HG03469 (cell line): ENCODE measurements around the gene ZNF74.

Source experiments
- ATAC-seq: cut with Tn5 transposase; IDR thresholded peaks from one replicate; pipeline ENCODE4 v1.9.1; 2021; ENCODE audit warnings: mild to moderate bottlenecking, moderate library complexity, moderate number of reproducible peaks; ENCODE audit not compliant: unreplicated experiment

Gene ZNF74

DNA sequence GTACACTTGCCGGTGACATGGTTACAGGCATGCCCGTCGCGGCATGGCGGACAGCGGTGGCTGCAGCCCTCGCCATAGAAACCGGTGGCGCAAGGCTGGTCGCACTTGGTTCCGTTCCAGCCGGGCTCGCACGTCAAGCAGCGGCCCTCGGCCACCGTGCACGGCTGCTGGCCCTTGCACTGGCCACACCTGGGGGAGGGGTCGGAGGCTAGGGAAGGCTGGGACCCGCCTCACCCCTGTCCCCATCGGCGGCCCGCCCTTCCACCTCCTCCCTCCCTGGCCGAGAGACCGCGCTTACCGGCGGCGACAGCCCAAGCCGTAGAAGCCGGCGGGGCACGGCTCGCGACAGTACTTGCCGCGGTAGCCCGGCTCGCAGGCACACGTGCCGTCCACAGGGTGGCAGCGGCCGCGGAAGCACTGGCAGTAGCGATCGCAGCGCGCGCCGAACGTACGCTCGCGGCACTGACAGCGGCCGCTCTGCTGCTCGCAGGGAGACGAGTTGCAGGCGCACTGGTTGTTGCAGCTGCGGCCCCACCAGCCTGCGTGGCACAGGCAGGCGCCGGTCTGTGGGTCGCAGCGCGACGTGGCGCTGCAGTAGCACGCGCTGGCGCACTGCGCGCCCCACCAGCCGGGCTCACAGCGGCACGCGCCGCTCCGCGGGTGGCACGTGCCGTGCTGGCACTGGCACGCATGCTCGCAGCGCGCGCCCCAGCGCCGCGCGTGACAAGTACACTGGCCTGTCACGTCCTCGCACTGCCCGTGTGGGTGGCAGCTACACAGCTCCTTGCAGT, 37.0 kb downstream of the ZNF74 start:
- ATAC-seq = no peak

DNA sequence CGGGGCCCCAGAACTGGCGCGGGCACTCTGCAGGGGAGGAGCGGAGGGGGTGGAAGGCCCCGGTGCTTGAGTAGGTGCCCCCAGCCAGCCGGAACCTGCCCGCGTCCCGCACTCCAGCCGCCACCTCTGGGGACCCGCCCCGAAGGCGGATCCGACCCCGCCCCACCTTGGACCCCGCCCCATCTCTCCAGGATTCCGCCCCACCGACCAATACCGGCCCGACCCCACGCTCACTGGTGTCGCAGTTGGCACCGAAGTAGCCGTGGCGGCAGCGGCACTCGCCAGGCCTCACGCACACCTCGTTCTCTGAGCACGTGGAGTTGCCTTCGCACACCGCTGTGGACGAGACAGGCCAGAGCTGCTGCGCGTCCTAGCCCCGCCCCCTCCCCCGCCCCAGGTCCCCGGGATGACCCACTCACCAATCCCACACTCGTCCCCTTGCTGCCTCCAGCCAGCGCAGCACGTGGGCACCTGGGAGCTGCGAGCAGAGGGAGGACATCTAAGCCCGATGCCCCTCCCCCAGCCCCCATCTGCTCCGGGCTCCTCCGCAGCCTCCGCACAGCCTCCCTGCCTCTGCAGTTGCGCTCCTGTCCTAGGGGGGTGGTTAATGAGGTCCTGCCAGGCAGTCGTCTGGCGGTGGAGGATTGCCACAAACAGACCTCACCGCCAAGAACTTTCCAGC, 37.7 kb downstream of the ZNF74 start:
- no peak for ATAC-seq

DNA sequence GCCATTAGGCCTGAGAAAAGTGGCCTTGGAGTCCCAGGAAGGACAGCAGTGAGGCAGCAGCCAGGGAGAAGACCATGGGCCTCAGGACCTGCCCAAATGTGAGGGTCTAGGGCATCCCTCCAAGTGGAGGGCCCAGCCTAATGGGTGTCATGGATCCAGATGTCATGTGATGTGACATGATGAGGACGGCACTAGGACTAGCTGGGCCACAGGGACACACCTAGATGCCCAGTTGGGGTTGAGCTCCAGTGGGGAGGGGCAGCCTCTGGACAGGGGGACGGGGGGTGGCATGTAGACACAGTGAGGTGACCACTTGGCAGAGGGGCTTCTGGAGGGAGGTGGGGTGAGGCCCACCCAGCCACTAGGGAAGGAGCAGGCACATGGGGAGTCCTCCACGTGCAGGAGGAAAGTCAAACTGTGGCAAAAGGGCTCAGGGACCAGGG, 38.3 kb downstream of the ZNF74 start:
- ATAC-seq = no peak

DNA sequence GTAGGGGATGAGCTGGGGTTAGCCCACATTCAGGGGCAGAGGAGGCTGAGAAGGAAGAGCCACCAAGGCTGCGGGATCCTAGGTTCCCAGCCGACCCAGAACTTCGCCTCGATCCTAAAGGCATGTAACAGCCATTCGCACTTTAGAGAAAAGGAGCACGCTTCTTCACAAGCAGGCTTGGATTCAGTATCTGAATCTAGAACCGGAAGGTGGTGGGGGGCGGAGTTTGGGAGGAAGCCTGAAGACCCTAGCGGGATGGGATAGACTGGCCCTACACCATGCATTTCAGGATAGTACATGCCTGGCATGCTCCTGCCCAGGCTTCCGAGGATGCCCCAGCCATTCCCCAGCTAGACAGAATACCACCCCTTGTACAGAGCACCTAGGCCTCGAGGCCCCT, 39.2 kb downstream of the ZNF74 start:
- no peak for ATAC-seq

DNA sequence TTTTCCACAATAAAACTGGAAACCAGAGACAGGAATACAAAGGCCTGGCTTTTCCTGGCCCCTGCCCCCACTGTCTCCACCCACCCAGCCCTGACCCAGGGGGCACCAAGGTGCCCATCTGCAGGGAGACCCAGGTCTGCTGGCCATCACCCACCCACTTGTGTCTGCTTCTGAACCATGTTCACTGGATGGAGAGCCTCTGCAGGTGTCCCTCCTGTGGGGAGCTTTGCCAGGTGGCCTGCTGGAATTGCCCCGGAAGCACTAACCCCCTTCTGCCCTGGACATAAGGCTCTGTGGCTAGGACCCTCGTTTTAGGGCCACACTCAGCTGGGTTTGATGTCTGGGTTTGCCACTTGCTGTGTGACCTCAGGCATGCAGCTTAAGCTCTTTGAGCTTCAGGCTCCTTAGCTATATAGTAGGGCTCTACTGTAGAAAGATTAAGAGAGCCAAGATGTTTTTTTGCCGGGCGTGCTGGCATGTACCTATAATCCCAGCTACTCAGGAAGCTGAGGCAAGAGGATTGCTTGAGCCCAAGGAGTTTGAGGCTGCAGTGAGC, 39.8 kb downstream of the ZNF74 start:
- no peak for ATAC-seq

DNA sequence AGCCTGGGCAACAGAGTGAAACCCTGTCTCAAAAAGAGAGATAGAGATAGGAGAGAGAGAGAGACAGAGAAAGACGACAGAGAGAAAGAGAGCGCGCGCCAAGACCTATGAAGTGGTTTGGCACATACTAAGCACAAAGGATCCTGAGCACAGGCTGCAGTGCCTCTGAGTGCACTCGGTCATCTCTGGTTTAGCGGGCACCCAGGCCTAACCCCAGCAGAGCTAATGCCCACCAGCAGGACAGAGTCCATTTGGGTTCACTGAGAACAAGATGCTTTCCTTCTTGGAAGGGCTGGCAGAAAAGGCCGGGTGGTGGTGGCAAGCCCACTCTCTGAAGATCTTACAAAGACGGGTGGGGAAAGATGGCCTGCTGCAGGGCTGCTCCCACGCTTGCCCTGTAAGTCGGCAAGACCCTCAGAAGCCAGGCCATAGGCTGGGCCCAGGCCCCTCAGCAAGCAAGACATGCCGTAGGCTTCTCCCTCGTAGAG, 40.4 kb downstream of the ZNF74 start:
- no peak for ATAC-seq

DNA sequence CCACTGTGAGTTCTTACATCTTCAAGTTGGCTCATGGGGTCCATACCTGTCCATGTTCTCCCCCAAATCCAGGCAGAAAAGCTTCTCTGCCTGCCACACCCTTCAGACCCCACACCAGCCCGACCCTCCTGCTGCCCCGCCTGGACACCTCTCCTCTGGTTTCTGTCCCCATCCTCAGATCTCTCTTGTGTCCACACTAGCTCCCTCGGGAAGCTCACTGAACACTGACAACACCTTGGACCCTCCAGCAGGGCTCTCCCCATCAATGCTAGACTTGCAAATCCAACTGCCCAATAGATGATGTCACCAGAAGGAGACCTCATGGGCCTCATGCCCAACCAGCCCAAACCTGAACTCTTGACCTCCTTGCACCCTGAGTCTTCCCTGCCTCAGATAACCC, 40.8 kb downstream of the ZNF74 start:
- no peak for ATAC-seq

DNA sequence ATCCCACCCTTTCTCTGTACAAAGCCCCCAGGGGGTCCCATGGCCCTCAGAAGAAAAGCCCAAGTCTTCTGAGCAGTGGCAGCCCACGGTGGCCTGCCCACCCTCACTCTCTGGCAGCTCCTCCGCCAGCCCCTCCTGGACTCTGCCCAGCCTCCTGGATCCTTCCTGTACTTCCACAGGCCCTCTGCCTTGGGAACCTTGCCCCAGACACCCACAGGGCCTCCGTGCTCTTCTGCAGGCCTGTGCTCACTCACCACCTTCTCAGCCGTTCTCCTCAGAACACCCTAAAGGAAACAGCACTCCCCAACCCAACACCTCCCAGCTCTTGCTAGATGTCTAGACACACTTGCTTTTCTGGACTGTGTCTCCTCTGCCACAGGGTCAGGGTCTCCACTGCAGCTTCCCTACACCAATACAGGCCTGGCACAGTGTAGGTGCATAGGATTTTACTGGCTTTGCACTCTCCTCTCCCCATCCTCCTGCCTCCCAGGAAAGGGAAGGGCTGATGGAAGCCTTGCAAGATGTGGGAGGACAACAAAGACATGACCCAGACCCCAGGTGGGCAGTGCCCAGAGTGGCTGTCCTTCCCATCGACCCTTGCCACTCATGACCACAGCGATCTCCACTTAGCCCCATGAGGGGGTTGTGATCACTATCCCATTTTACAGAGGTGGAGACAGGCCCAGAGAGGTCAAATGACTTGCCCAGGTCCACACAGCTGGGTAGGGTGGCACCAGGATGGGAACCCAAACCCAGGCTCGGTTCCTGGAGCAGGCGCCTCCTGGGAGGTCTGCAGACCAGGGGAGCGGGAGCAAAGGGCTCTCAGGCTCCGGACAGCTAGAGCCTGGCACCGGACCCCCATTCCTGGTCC, 41.7 kb downstream of the ZNF74 start:
- no peak for ATAC-seq

DNA sequence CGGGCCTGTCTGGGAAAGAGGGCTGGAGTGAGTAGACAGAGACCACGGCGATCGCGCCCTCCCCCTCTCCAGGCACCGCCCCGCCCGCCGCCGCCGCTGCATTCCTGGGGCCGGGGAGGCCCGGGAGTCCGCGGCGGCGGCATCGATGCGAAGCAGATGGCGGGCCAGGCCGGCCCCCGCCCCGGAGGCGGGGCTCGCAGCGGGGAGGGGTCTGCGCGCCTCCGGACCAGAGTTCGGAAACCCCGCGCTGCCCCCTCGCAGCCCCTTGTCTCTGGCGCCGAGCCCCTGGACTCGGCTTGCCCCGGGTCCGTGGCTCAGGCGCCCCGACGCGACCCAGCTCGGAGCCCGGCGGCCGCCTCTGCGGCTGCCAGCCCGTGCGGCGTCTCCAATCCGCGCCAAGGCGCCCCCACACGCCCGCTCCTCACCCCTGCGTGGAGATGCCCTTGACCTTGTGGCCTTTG, 42.4 kb downstream of the ZNF74 start:
- ATAC-seq = no peak

DNA sequence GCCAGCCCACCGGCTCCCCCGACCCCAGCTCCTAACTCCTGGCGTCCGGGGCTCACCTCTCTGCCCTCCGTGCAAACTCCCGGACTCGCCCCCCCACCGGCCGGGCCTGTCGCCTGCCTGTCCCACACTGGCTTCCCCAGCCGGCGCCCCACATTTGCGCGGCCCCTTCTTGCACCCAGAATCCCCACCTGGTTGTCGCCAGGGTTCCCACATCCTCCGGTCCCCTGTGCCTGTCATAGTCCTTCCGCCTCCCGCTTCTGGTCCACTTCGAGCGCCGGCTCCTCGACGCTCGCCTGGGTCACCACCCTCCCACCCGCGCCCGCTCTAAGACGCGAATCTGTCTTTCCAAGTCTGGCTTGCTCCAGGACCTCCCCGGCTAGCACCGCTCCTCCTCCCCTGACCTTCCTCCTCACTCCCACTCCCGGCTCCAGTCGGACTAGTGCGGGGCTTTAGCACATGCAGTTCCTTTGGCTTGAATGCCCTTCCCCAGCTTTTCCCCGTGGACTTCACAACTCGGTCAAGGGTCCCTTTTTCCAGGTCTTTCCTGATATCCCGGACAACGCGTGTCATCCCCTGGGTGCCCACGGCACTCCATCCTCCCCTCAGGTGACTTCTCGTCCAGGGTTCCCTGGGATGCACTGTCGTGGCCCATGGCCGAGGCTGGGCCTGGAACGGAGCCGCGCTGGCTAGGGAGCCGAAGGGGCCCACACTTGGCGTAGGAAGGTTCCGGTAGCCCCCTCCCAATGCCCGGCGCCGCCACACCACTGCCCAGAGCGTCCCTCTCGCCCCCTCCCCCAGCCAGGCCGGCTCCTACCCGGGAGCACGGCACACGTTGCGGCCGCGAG, 43.0 kb downstream of the ZNF74 start:
- ATAC-seq = no peak

DNA sequence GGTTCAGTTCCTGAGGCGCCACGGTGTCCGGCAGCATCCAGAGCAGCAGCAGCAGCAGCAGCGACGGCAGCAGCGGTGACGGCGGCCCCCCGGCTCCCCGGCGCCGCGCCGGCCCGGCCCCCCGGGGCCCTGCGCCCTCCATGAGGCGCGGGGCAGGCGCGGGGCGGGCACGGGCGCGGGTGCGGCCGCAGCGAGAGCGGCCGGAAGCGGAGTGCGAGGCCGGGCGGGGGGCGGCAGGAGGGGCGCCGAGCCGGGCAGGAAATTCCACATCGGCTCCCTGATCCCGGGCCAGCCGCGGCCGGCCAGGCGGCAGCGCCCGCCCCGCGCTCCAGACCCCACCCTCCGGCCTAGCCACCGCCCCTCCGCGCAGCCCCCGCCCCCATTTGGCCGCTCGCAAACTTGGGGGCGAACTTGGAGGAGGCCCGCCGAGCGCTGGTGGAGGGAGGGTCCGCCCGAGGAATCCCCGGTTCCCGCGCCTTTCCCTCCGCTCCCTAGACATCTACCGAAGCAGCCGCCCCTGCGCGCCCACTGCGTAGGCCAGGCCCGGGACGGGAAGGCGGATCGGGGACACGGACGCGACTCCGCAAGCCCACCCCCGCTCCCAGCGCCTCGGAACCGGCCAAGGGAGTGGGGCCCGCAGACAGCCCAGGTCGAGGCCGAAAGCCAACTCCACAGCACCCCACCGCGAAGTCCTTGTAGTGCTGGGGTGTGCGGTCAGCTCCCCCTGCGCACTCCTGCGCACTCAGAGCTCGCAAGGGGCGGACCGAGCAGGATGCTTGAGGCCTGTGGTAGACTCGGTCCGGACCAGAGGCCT, 43.9 kb downstream of the ZNF74 start, which contains the start of gene SCARF2:
SCARF2 (minus strand) TSS at position 213 of the 814 bp plus-strand sequence; CDS start at position 142, 71 bp downstream.
- no peak for ATAC-seq

DNA sequence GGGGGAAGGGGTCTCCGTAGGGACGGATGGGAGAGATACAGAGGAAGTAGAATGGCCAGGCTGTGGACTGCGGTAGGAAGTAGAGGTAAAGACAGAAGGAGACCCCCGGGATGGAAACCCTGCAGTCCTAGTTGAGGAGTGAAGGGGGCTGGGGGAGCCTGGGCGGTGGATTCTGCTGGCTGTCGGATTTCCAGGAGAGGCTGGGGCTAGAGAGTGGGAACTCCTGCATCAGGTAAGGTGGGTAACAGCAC, 44.4 kb downstream of the ZNF74 start:
- ATAC-seq = no peak

DNA sequence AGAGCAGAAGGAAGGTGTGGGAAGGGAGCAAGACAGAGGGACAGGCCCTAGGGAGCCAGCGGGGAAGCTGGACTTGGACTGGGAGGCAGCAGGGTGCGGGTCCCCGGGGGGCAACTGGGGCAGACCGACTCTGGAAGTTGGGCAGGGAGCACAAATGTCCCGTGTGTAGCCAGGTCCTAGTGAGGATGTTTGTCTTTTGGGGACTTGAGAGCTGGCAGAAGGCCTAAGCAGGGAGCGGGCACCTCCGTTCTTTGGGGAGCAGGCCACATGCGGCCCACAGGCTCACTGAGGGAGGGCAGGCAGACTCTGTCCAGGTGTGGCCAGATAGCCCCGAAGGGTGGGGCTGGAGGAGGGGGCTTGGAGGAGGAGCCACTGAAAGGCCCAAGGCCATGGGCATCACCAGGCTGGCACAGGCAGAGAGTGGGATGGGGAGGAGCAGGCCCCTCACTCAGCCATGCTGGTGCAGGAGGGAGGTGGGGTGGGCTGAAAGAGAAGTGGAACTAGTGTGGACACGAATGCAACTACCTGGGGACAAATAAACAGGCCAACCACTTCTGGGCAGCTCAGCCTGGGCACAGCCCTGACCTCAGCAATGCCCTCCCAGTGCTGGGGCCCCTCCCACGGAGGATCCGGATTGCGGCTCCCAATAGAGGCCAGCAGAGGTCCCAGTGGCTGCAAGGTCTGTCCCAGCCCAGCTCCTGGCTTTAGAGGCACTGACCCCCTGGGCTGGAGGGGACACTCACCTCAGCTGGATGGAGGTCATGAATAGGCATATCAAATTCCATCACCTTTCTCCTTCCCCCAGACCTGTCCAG, 44.9 kb downstream of the ZNF74 start:
- ATAC-seq = no peak

DNA sequence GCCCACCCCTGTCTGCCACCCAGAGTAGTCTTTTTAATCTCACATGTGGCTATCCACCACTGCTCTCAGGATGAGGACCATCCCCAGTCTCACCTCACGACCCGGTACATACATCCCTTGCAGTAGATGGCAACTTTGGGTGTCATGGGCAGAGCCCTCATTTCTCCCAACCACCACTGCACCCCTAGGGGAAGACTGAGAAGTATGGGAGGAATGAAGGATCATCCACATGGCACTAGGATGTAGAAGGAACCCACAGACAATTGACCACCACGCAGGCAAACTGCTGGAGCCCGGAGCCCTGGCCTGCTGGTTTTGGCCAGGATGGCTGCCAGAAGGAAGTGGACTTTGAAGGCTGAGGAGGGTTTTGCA, 45.6 kb downstream of the ZNF74 start:
- no peak for ATAC-seq

DNA sequence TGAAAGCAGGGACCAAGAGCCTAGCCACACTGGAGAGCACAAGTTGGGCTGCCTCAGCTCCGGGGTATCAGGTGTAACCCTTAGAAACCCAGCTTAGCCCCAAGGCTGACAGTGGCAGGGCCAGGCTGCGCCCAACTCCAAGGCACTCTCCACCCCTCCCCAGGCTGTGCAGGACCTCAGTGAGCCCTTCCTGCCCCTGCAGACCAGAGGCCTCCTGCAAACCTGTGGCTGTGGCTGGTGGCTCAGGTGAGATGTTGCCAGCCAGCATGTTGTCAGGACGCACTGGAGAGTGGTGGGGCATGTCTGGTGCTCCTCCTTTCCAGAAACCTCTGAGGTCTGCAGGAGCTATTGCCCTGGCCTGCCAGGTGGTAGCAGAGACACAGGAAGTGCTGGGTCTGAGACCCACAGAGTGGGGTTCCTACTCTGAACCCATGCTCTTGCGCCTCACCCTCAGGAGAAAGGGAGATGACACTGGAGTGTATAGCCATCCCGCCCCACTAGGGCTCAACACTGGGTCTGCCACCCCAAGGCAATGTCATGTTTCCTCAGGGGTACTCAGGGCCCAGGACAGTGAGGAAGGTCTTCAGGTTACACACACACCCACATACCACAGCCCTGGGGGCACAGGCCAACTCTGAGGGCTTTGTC, 46.1 kb downstream of the ZNF74 start:
- no peak for ATAC-seq

DNA sequence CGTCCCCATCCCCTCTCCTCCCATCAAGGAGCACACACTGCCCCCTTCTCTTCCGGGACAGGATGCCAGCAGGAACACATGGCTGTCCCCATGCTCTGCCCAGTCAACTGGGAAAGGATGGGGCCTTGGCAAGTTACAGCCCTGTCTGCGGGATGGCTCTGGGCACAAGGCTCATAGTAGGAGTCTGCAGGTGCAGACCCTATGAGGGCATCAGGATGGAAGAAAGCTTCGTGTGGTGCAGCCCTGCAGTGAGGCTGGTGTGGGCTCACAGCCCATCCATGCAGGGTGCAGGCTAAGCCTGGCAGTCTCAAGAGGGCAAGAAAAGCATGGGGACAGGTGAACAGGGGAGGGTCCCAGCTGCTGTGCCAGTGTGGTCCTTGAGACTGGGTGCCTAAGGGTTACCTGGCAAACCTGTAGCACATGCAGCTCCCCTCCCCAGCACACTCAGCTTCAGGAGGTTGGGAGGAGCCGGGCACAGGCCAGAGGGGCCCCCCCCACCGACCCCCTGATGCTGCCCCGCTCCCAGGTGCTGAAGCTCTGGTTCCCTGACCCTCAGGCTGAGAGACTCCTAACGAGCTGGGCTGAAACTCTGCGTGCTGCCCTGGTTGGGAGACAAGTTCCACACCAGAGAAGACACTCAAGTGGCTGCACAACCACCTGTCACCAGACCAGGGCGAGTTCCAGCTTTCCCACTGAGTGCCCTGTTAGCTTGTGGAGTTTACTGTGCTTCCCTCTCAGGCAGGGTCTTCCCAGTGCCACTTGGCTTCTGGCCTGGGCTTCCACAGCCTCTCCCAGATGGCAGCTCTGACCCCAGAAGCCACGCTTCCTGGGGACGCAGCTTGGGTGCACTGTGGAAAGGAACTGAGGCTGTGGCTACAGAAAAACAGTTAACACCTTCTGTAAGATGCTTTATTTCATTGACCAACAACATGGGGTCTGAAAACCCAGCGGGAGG, 47.0 kb downstream of the ZNF74 start:
- ATAC-seq = no peak
